Hindlimb muscle (tissue), 1 donor: ENCODE data around the gene SPATA18. TPM values are rescaled to one million over a fixed set of nuclear protein-coding genes. Genes with fewer than 3 reads are reported as not detected.

Source experiments
- DNase-seq: peaks from one replicate; pipeline ENCODE4 v3.0.0-alpha.2; 2013
- polyA plus RNA-seq: library from polyadenylated mRNA; unstranded; fragments of 120-200 nt; gene quantifications from one replicate; pipeline ENCODE4 v1.2.1, GENCODE V29; 2013; ENCODE audit not compliant: insufficient read length

The SPATA18 gene
- polyA plus RNA-seq = 1.9 TPM

GRCh38 chr4:52051213-52051614 is at the start of gene SPATA18:
Gene SPATA18, plus strand, starts transcription at chr4:52051304. Its CDS starts 401 bp downstream, at chr4:52051705.
- DNase-seq = peak; percentile 48

GRCh38 chr4:52001616-52002015 is 49.5 kb upstream of the SPATA18 start:
- DNase-seq = no peak

- no peak for DNase-seq
These were observed 46.7 kb upstream of the SPATA18 start for GRCh38 chr4:52004414-52004813.

GRCh38 chr4:52005604-52006273 is 45.4 kb upstream of the SPATA18 start:
- no peak for DNase-seq

- DNase-seq = no peak
These were observed 44.2 kb upstream of the SPATA18 start for GRCh38 chr4:52006887-52007286.

GRCh38 chr4:52010986-52011385 is 40.1 kb upstream of the SPATA18 start:
- no peak for DNase-seq

GRCh38 chr4:52012651-52013050 is 38.5 kb upstream of the SPATA18 start:
- DNase-seq = no peak

GRCh38 chr4:52014903-52015302 is 36.2 kb upstream of the SPATA18 start:
- no peak for DNase-seq

GRCh38 chr4:52015366-52015765 is 35.7 kb upstream of the SPATA18 start:
- DNase-seq = no peak

GRCh38 chr4:52016981-52017380 is 34.1 kb upstream of the SPATA18 start:
- DNase-seq = no peak

GRCh38 chr4:52017814-52018213 is 33.3 kb upstream of the SPATA18 start:
- DNase-seq = no peak

- DNase-seq = no peak
These were observed 31.0 kb upstream of the SPATA18 start, which contains the start of gene LRRC66 for GRCh38 chr4:52019936-52020657. Gene LRRC66, minus strand, starts transcription at chr4:52020363. Its CDS starts 2,750 bp downstream, at chr4:52017613.

GRCh38 chr4:52028970-52029369 is 22.1 kb upstream of the SPATA18 start:
- DNase-seq = no peak

GRCh38 chr4:52032005-52032404 is 19.1 kb upstream of the SPATA18 start:
- no peak for DNase-seq

- no peak for DNase-seq
These were observed 15.9 kb upstream of the SPATA18 start for GRCh38 chr4:52035190-52035589.

- DNase-seq = peak; percentile 43
These were observed 14.1 kb upstream of the SPATA18 start for GRCh38 chr4:52036886-52037530.

GRCh38 chr4:52037689-52038102 is 13.4 kb upstream of the SPATA18 start:
- peak; percentile 68 for DNase-seq

GRCh38 chr4:52038103-52038912 is 12.8 kb upstream of the SPATA18 start, which contains the start of gene SGCB:
Gene SGCB, minus strand, starts transcription at chr4:52038299. Its CDS starts 40 bp downstream, at chr4:52038259.
- DNase-seq = peak; percentile 68

GRCh38 chr4:52045028-52045427 is 6.1 kb upstream of the SPATA18 start:
- no peak for DNase-seq

- no peak for DNase-seq
These were observed 1.8 kb upstream of the SPATA18 start for GRCh38 chr4:52049266-52049665.

- DNase-seq = peak; percentile 76
These were observed 741 bp downstream of the SPATA18 start for GRCh38 chr4:52051615-52052474.

GRCh38 chr4:52052475-52052780 is 1.3 kb downstream of the SPATA18 start:
- DNase-seq = peak; percentile 15
